SK-N-MC (cell line): Measurements from ENCODE around the gene CACNA2D2.

ENCODE experiments used
- EZH2 ChIP-seq: fragments of 200-600 bp; sonication (generic); IDR thresholded peaks from one replicate; pipeline ENCODE4 v1.6.1; 2017; ENCODE audit warnings: antibody characterized with exemption
- FOXP2 ChIP-seq: optimal IDR thresholded peaks from 2 replicates; pipeline ENCODE3; 2011; ENCODE audit warnings: mild to moderate bottlenecking, moderate library complexity; ENCODE audit not compliant: insufficient read depth; ENCODE audit errors: extremely low read length, control extremely low read depth
- POLR2AphosphoS5 ChIP-seq: IDR thresholded peaks from 2 replicates; pipeline ENCODE4 v1.6.1; 2012; ENCODE audit warnings: mild to moderate bottlenecking, low read depth, low read length, borderline replicate concordance

GRCh38 chr3:50474717-50475116, 28.7 kb downstream of the CACNA2D2 start:
- no peak for TF ChIP-seq EZH2
- TF ChIP-seq POLR2AphosphoS5 = no peak
- TF ChIP-seq FOXP2 = no peak
